Activated CD4-positive, alpha-beta T cell treated with anti-CD3 and anti-CD28 coated beads, Interleukin-2, amount 50 U/mL, for 4 hours (primary cell): ENCODE results near the gene BCAS4.
"Not testable (repeated sequence)": the region's sequence is repeated elsewhere in the genome, so short reads cannot be mapped to it uniquely, and the experiment has no call there.

ENCODE experiments used
- DNase-seq, 2 experiments: peaks; one replicate each; pipeline ENCODE4 v3.0.0-alpha.2; 2020

The BCAS4 gene, protein sequence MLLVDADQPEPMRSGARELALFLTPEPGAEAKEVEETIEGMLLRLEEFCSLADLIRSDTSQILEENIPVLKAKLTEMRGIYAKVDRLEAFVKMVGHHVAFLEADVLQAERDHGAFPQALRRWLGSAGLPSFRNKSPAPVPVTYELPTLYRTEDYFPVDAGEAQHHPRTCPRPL

DNA sequence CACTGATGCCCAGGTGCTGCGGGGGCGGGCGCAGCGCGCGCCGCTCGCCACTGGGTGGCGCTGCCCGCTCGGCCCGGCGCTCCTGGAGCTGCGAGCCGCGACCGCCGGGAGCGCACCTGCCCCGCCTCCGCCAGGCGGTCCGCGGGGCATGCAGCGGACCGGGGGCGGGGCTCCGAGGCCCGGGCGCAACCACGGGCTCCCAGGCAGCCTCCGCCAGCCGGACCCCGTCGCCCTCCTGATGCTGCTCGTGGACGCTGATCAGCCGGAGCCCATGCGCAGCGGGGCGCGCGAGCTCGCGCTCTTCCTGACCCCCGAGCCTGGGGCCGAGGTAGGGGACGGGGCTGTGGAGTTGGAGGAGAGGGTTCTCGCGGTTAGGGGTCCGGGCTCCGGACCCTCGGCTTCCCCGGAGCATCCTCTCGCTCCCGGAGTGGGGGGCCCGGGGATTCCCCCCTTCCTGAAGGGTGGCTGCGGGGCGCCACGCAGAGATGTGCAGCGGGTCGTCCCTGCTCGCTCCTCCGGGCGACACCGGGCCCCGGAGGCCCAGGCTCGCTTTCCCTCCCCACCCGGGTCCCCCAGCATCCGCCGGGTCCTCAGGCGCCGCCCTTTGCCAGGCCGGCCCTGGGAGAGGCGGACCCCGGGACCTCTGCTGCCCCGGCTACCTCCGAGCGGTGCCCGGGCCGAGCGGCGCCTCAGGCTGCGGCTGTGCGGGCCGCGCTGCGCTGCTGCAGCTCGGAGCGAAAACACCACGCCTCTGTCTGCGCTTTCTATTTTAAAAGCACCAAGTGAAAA lies at the start of gene BCAS4:
BCAS4 (plus strand) TSS at position 216 of the 789 bp plus-strand sequence; CDS start at position 239, 23 bp downstream.
- DNase-seq: peak; percentile 76 to 77

DNA sequence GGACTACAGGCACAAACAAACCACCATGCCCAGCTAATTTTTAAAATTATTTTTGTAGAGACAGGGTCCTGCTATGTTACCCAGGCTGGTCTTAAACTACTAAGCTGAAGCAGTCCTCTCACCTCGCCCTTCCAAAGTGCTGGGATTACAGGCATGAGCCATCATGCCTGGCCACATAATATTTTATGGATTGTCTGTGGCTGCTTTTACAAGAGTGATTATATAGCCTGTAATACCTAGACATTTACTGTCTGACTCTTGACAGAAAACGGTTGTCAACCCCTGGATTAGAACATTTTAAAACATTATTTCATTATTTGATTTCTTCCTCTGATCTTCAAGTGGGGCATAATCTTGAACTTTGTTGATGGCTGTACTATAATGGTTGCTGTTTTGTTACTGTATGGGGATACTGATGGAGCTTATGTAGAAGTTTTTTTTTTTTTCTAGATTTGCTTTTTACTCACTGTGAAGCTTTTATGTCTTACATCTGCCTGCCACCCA lies 49.2 kb upstream of the BCAS4 start:
- DNase-seq: no peak

DNA sequence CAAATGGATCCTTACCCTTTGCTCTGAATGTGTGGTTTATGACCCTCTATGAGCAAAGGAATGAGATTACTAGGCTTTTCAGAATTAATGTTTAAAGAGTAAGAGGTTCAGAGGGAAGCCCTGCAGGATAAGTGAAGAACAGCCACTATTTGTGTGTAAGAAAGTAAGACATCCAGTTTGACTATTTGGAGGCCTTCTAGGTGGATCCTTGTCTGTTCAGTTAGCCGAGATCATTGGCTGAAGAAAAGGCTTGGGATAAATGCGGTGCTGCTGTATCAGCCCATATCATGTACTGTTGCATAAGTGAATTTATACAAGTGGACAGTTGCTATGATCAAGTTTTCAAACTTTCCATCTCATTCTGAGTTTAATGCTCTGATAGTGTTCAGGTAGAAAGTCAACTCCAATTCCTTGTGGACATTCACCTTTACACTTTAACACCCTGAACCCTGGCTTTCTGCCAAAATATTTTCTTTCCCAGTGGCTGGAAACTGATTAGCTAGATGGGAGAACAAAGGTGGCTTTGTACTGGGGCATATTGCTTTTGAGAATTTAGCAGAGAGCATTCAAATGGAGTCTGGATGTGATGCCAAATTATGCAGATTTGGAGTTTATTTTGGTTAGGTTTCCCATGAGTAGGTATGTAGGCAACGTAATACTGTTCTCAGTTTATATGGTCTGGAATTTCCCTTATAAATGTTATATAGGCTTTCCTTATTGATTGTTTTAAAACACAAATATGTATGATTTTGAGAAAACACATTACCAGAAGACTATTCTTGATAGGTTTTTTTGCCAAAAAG lies 48.5 kb upstream of the BCAS4 start:
- no peak for DNase-seq

DNA sequence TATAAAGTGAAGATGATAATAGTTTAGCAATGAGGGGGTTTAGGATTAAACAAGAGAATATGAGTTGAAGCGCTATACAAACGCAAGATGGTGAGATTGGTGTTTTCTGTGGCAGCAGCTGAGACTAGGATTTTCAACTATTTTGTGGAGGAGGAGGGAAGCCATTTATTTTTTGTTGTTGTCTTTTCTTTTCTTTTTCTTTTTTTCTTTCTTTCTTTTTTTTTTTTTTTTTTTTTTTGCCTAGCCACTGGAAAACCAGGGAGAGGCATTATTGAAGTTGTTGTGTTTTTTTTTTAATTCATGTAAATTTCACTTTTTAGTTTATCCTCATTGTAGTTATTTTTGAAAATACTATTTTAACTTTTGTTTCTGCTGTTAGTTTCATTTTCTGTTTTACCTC lies 47.6 kb upstream of the BCAS4 start:
- no peak for DNase-seq

DNA sequence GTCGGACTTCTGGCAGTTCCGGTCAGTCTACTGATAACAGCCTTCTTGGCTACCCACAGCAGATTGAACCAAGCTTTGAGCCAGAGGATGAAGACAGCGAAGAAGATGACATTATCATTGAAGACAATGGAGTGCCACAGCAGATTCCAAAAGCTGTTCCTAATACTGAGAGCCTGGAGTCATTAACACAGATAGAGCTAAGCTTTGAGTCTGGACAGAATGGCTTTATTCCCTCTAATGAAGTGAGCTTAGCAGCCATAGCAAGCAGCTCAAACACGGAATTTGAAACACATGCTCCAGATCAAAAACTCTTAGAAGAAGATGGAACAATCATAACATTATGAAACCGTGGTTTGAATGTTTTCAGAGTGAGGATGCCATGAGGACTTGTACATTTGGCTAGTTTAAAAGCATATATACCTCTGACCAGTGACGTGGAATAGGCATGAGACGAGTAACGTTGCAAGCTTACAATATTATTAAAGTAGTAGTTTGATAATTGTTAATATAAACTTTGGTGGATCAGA lies 44.7 kb upstream of the BCAS4 start:
- no peak for DNase-seq

DNA sequence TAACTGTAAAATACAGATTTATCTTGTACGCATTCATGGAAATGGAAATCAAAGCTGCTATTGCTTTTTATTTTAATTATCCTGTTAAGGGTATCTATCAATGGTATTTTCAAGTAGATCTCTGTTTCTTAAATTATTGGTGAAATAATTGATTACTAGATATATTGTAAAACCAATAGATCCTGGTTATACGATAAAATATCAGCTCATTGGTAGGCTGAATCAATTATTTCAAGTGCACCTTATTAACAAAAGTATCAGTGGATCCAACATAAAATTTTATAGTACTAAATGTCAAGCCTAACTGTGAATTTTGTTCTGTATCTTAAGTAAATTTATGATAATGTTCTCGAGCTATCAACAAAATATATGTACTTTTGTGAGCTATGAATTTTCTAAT lies 41.7 kb upstream of the BCAS4 start:
- DNase-seq: no peak

DNA sequence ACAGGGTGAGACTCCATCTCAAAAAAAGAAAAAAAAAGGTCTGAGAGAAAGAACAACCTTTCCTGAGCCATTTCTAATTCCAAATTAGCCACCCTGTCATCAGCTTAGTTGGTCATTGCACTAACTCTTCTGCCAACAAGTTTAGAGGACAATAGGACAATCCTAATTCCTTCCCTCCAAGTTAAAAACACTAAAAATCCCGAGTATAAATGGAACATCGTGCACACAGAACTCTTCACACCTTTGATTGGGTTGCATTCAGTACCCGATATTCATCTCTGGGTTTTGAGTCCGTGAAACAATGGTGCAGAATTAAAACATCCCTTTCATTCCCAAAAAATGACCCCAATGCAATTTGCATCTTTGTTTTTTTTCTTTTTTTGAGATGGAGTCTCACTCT lies 40.4 kb upstream of the BCAS4 start:
- no peak for DNase-seq

DNA sequence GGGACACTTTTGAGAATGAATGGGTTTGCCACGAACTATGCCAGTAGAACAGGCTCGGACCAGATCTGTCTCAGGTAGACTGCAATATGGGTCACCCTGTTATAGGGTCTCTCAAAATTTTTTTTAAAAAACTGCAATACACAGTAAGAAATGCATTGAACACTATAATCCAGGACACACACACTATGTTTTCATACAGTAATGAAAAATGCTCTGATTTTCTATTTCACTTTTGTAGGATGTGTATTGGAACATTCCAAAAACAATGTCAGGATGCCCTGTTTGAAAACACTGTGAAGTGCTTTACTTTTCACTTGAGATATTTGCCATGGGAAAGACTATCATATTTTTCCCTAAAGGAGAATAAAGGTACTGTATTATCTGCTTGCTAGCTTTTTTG lies 38.4 kb upstream of the BCAS4 start:
- DNase-seq: no peak

DNA sequence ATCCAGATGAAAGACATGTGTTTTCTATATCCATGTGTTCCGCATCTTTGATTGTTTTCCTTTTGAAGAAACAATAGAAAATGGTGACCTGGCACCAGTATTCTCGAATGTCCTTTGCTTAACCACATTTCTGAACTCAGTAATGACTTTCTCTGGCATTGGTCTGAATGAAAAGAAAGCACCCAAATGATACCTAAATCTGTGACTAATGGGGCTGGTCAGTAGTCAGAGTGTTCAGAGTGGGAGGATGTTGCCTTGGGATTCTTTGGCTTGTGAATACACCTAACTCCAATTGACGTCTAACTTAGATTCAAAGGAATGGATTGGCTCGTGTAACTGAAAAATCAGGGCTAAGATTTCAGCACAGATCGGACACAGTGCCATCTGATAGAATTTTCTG lies 36.4 kb upstream of the BCAS4 start:
- DNase-seq: no peak

DNA sequence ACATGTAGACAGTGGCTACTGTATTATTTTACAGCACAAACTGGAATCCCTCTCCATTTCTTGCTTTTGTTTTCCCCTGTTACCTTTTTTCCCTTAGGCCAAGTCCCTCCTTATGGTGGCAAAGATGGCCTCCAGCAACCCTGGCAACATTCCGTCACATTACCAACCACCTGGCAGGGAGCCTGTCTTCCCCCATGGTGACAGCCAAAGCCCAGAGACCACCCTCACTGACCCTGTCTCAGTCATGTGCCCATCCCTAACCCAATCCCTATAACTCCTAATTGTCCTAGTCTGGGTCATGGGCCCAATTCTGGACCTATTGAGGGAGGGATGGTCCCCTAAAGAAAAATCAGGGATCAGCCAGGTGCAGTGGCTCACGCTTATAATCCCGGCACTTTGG lies 35.9 kb upstream of the BCAS4 start:
- DNase-seq: no peak

DNA sequence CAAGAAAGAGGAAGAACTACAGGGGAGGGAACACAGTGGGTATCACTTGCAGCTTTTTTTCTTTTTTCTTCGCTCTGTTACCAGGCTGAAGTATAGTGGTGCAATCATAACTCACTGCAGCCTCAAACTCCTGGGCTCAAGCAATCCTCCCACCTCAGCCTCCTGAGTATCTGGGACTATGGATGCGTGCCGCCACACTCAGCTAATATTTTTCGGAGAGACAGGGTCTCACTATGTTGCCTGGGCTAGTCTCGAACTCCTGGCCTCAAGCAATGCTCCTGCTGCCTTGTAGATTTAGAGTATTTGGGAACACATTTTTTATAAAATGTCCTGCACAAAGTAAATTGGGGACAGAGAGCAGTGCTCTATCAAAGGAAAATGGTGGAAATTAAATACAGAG lies 35.2 kb upstream of the BCAS4 start:
- DNase-seq: no peak

DNA sequence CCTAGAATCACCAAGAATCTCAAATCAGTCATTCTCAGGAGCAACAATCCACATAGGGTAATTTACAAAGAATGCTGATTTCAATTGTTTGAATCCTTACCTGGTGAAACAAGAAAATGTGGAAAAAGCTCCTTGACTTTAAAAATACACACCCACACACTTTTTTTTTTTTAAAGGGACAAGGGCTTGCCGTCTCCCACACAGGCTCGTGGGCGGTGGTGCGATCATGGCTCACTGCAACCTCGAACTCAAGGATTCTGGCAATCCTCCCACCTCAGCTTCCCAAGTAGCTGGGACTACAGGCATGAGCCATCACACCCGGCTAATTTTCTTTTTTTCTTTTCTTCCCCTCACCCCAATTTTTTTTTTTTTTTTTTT lies 32.8 kb upstream of the BCAS4 start:
- DNase-seq: no peak

DNA sequence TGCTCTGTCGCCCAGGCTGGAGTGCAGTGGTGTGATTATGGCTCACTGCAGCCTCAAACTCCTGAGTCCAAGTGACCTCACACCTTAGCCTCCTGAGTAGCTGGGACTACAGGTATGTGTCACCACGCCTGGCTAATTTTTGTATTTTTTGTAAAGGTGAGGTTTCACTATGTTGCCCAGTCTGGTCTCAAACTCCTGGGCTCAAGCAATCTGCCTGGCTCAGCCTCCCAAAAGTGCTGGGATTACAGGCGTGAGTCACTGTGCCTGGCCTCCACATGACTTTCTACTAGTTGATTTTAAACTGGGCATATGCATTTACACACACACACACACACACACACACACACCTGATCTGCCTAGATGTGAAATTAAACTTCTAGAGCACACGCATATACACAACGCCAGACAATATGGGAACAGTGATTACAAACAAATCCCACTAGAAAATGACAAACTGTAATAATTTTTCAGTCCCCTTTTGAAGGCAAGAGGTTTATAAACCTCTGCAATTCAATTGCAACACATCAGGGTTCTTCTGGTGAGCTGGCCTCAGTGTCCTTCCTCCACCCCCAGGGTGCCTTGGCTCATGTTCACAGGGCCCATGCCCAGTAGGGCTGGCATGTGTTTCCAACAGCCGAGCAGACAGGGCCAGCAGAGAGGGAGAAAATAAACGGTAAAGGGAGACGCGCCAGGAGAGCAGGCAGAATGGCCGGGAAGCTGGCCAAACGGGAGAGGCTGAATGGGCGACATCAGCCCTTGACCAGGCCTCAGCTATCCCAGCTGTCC lies 32.2 kb upstream of the BCAS4 start:
- DNase-seq: no peak

DNA sequence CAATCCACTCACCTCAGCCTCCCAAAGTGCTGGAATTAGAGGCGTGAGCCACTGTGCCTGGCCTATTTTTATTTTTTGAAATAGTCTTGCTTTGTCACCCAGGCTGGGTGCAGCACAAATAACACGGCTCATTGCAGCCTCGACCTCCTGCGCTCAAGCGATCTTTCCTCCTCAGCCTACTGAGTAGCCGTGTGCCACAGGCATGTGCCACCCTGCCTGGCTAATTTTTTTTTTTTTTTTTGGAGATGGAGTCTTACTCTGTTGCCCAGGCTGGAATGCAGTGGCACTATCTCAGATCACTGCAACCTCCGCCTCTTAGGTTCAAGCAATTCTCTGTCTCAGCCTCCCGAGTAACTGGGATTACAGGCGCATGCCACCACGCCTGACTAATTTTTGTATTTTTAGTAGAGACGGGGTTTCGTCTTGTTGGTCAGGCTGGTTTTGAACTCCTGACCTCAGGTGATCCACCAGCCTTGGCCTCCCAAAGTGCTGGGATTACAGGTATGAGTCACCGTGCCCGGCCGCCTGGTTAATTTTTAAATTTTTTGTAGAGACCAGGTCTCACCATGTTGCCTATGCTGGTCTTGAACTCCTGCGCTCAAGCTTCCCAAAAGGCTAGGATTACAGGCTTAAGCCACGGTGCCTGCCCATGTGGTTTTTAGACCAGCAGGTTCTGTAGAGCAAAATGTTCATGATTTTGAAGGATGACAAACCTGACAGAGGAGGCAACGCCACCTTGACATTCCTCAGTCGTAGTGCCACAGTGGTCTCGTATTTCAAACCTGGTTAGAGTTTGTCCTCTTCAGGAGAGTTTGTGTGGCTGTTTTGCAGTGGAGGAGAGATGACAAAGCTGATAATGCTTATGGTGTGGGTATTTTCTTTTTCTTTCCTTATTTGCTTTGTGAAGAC lies 31.1 kb upstream of the BCAS4 start:
- DNase-seq: not testable (repeated sequence)

DNA sequence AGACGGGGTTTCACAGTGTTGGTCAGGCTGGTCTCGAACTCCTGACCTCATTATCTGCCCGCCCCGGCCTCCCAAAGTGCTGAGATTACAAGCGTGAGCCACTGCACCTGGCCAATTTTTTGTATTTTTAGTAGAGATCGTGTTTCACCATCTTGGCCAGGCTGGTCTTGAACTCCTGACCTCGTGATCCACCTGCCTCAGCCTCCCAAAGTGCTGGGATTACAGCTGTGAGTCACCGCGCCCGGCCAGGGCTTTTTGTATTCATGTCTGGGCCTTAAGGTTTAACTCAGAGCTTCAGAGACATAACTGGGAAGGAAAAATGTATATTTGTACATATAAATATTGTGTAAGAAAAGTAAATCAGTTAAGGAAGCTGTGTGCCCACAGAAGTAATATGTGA lies 29.6 kb upstream of the BCAS4 start:
- DNase-seq: not testable (repeated sequence)

DNA sequence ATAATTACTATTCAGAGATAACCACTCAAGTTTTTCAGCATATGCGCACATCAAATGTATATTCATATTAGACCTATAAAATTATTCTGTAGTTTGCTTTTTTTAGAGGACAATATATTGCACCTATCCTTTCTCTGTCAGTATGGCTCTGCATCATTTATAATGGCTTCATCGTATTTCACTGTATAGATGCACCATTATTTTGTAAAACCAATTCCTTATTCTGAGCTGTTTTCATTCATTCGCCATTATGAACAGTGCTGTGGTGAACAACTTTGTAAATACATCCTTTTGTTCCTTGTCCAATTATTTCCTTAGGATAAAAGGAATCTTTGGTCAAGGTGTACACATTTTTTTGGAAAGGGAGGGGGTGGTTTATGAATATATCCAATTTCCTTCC lies 29.2 kb upstream of the BCAS4 start:
- DNase-seq: no peak

DNA sequence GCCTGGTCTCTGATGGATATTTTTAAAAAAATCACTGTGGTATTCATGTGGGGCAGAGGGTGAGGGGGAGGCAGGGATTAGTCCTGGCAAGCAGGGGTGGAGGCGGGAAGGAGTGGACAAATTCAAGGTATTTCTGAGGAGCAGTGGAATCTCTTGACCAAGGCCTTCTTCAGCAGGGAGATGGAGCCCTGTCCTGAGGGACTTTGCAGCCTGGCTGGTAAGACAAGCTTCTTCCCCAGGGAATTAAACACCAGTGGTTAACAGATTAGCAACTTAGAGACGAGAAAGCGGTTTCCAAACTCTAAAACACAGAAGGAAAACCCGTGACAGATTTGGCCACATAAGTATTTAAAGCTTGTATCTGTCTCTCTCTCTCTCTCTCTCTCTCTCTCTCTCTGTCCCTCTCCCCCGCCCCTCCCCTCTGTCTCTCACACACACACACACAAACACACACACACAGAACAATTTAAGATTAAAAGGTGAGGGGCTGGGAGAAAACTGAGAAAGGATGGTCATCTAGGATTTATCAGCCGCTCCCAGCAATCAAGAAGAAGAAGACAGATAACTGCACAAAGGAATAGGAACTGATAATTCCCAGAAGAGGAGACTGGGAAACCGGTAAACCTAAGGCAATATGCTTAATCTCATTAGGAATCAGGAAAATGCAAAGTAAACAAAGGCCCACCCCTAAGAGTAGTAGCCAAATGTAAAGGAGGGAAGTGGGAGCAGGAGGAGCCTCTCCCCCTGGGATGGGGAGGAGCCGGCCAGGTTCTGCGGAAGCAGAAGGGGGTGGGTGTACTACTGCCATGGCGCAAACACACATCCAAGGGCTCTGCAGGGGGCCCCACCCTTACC lies 27.7 kb upstream of the BCAS4 start:
- DNase-seq: not testable (repeated sequence)

DNA sequence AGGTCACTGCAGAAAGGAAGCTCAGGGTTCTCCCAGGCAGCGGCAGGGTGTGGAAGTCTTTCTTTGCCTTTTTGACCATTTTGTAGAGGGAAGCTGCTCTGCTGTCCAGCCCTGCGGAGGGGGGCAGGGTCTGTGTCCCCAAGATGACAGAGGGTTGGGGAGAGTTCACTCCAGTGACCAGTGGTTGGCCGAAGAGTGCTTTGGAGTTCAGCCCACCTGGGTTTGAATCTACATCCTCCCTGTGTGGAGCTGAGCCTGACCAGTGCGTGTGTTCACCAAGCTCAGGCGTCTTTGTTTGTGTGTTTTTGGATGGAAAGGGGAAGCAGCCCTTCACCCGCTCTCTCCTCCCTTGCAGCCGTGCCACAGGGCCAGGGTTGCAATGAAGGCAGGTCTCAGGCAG lies 25.9 kb upstream of the BCAS4 start:
- DNase-seq: not testable (repeated sequence)

DNA sequence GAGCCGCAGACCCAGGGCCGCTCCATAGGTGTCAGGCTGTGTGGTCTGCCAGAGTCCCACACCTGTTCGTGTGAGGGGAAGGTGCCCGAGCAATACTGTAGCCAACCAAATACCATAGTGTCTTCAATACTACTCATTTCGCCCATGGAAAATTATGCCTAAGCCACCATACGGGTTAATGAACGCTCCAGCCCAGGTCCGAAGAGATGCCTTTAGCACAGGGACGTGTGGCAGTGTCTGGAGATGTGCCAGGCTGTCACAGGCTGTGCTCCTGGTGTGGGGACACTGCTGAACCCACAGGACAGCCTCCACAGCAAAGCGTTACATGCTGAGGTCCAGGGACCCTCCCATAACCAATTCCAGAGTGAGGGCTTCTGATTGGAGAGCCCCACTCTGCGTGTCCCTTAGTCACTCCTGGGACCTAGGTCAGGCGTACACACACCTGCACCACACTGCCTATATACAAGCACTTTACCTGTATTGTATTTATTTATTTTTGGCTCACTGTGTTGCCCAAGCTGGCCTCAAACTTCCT lies 25.2 kb upstream of the BCAS4 start:
- DNase-seq: not testable (repeated sequence)

DNA sequence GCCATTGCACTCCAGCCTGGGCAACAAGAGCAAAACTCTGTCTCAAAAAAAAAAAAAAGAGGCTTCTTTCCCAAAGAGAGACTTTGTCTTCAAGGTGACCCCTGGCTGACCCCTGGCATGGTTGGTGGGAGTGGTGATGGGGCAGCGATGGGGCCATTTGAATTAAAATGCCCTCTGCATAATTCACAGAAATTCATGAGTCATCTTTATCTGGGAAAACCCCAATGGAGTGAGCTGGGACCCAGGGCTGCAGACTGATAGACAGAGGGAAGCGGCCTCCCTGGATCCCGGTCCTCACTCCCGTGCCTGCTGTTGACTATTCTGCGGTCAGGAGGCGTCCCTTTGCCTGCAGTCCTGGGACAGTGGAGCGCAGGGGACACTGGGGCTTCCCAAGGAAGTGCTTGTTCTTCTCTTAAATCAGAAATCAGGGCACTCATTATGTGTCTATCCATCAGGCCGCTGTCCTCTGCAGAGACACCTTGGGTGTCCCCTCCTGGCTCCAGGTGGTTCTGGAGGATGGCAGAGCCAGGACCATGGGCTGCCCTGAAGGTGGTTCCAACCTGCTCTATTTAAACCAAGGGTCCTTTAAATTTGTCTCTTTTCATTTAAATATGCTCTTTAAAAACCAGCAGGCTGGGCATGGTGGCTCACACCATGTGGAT lies 23.3 kb upstream of the BCAS4 start:
- not testable (repeated sequence) for DNase-seq
